ENCODE results near the gene ZNF723. TPM values are rescaled to one million over a fixed set of nuclear protein-coding genes. Genes with fewer than 3 reads are reported as not detected.

ZNF723 gene
- total and polyA plus RNA-seq, 2 of the 8 experiments (the other 6 are each of a cell fraction or from before 2014, with no cell fraction given): not detected

DNA sequence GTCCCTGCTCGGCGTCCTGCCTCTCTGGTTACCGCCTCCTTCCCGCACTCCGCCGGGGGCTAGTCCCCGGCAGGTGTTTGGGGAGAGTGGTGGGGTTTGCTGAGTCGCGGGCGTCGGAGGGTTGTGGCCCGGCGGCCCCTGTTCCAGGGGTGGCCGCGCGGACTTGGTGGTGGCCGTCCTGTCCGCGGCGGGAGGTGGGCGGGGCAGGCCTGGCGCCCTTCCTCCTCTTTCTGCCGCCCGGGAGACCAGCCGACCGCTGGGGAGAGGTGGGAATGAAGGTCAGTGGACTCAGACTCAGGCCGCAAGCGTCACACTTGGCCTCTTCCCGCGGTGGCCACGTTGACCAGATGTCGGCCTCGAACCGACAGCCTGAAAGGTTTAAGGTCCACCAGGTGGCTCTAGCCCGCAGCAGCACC is 61.8 kb downstream of the ZNF723 start:
- no peak overlapping the region for H3K4me3 ChIP-seq (ENCODE audit: extremely low read depth in 1 of 4, insufficient read depth in 2 of 4, low read depth in 3 of 4, low read length in 4 of 4)

More for the DNA sequence above, 61.8 kb downstream of the ZNF723 start:
- no peaks in the 10 kb centered on the region for H4K20me1 ChIP-seq (replicated peaks in 1 of 2; ENCODE audit: control insufficient read depth in 1 of 2, insufficient read depth in 2 of 2, low read length in 2 of 2)
- no peak for FAIRE-seq
- 90% methylated on average over 15 of the region's 35 CpGs; no CpG with 5 or more reads in 1 of the 2 experiments for WGBS, 2 experiments (ENCODE audit: extremely low coverage in 1 of 2, insufficient coverage in 1 of 2, insufficient read length in 1 of 2, insufficient replicate concordance in 2 of 2, low coverage in 1 of 2, low lambda C conversion rate in 2 of 2, missing lambda C conversion rate in 1 of 2)
- no peak overlapping the region for H2BK120ac ChIP-seq (replicated peaks; ENCODE audit: low read depth, low read length)
- POLR2A ChIA-PET (ENCODE audit: partially characterized antibody): no interaction called here
- TF ChIP-seq HDAC6 (IDR thresholded peaks at IDR 0.05; ENCODE audit: low read depth, low read length): no peak
- TF ChIP-seq SAP30 (IDR thresholded peaks at IDR 0.05; ENCODE audit: insufficient read depth, insufficient replicate concordance, low read length): no peak
- no peak for TF ChIP-seq GABPA (IDR thresholded peaks at IDR 0.05; ENCODE audit: borderline replicate concordance, insufficient read depth, low read length)
- TF ChIP-seq ASH2L (IDR thresholded peaks at IDR 0.05; ENCODE audit: low read length): no peak
- TF ChIP-seq SIRT6 (IDR thresholded peaks at IDR 0.05; ENCODE audit: low read length): no peak
- no peak for TF ChIP-seq CTCF (IDR thresholded peaks at IDR 0.05; ENCODE audit: control extremely low read depth in 1 of 3, insufficient read depth in 1 of 3, low read depth in 1 of 3, low read length in 3 of 3)
- no peak for TF ChIP-seq RNF2 (IDR thresholded peaks at IDR 0.05; ENCODE audit: borderline replicate concordance, low read depth, low read length, missing control alignments, poor library complexity, severe bottlenecking)
- TF ChIP-seq, protein P1, sequence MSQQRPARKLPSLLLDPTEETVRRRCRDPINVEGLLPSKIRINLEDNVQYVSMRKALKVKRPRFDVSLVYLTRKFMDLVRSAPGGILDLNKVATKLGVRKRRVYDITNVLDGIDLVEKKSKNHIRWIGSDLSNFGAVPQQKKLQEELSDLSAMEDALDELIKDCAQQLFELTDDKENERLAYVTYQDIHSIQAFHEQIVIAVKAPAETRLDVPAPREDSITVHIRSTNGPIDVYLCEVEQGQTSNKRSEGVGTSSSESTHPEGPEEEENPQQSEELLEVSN (IDR thresholded peaks at IDR 0.05): no peak
- no peak for TF ChIP-seq BRCA1 (IDR thresholded peaks at IDR 0.05; ENCODE audit: low read depth, low read length)
- TF ChIP-seq EP300 (IDR thresholded peaks at IDR 0.05; ENCODE audit: borderline replicate concordance in 1 of 2, low read depth in 2 of 2, low read length in 2 of 2): no peak
- H4K91ac ChIP-seq (replicated peaks; ENCODE audit: insufficient read length, low read length): no peak overlapping the region
- no peak overlapping the region for H2BK5ac ChIP-seq (ENCODE audit: low read depth, low read length)
- H2BK20ac ChIP-seq (ENCODE audit: low read length): no peak overlapping the region
- H3K36me3 ChIP-seq (ENCODE audit: control insufficient read depth in 2 of 4, insufficient read depth in 4 of 4, low read length in 3 of 4): peaks cover 0 to 4% (median 0%) of the 10 kb centered on the region in 4 experiments; a peak in 1 of 8 replicates
- H3K27ac ChIP-seq (ENCODE audit: low read depth, low read length): no peak overlapping the region
- DNase-seq (ENCODE audit: low read depth in 1 of 2, low spot score in 2 of 2): no peak
- no peak overlapping the region for H3K4me2 ChIP-seq (ENCODE audit: insufficient read depth in 1 of 2, low read depth in 2 of 2, low read length in 2 of 2)
- H3K23me2 ChIP-seq (ENCODE audit: low read depth, low read length): no peaks in the 10 kb centered on the region
- H3K23ac ChIP-seq (ENCODE audit: insufficient read length): no peak overlapping the region
- H3K14ac ChIP-seq (ENCODE audit: insufficient read length): no peak overlapping the region
- CTCF ChIA-PET (ENCODE audit: partially characterized antibody): no interaction called here
- no peak overlapping the region for H3K9ac ChIP-seq (replicated peaks in 1 of 4; ENCODE audit: extremely low read depth in 1 of 4, low read depth in 3 of 4, low read length in 3 of 4)
- H4K5ac ChIP-seq (ENCODE audit: insufficient read length, low read depth, low read length): no peak overlapping the region
- H3K56ac ChIP-seq (replicated peaks; ENCODE audit: insufficient read length, low read depth, low read length): no peak overlapping the region
- H3K18ac ChIP-seq (ENCODE audit: extremely low read depth, low read length): no peak overlapping the region
- H3K79me1 ChIP-seq (ENCODE audit: low read depth, low read length): no peaks in the 10 kb centered on the region
- H2AFZ ChIP-seq (ENCODE audit: low read length): no peak overlapping the region
- H2AK5ac ChIP-seq (ENCODE audit: low read depth, low read length): no peak overlapping the region
- no peak overlapping the region for H3K4ac ChIP-seq (replicated peaks; ENCODE audit: insufficient read length, low read depth, low read length)
- H2BK15ac ChIP-seq (ENCODE audit: low read length): no peak overlapping the region
- no peaks in the 10 kb centered on the region for H3K79me2 ChIP-seq (ENCODE audit: control insufficient read depth in 1 of 2, insufficient read depth in 2 of 2, low read length in 2 of 2)
- no peak overlapping the region for H2BK12ac ChIP-seq (ENCODE audit: low read depth, low read length)
- H3K27me3 ChIP-seq (replicated peaks in 1 of 4; ENCODE audit: control insufficient read depth in 3 of 4, extremely low read depth in 1 of 4, insufficient read depth in 3 of 4, low read length in 3 of 4): no peaks in the 10 kb centered on the region
- H3K4me1 ChIP-seq (replicated peaks in 1 of 4; ENCODE audit: control insufficient read depth in 3 of 4, insufficient read depth in 4 of 4, low read length in 3 of 4): no peaks in the 10 kb centered on the region
- H4K8ac ChIP-seq (ENCODE audit: extremely low read depth, insufficient read depth, low read length): no peak overlapping the region
- H3K9me3 ChIP-seq (ENCODE audit: insufficient read depth in 2 of 2, low read depth in 1 of 2, low read length in 1 of 2): peaks cover 31 to 62% of the 10 kb centered on the region in 2 experiments

Measured in H1 (cell line).